ENCODE measurements around the gene UBTF. TPM values are rescaled to one million over a fixed set of nuclear protein-coding genes. Genes with fewer than 3 reads are reported as not detected.

UBTF gene, protein sequence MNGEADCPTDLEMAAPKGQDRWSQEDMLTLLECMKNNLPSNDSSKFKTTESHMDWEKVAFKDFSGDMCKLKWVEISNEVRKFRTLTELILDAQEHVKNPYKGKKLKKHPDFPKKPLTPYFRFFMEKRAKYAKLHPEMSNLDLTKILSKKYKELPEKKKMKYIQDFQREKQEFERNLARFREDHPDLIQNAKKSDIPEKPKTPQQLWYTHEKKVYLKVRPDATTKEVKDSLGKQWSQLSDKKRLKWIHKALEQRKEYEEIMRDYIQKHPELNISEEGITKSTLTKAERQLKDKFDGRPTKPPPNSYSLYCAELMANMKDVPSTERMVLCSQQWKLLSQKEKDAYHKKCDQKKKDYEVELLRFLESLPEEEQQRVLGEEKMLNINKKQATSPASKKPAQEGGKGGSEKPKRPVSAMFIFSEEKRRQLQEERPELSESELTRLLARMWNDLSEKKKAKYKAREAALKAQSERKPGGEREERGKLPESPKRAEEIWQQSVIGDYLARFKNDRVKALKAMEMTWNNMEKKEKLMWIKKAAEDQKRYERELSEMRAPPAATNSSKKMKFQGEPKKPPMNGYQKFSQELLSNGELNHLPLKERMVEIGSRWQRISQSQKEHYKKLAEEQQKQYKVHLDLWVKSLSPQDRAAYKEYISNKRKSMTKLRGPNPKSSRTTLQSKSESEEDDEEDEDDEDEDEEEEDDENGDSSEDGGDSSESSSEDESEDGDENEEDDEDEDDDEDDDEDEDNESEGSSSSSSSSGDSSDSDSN
- 22.9 and 36.1 TPM in 2 replicates for total RNA-seq

DNA sequence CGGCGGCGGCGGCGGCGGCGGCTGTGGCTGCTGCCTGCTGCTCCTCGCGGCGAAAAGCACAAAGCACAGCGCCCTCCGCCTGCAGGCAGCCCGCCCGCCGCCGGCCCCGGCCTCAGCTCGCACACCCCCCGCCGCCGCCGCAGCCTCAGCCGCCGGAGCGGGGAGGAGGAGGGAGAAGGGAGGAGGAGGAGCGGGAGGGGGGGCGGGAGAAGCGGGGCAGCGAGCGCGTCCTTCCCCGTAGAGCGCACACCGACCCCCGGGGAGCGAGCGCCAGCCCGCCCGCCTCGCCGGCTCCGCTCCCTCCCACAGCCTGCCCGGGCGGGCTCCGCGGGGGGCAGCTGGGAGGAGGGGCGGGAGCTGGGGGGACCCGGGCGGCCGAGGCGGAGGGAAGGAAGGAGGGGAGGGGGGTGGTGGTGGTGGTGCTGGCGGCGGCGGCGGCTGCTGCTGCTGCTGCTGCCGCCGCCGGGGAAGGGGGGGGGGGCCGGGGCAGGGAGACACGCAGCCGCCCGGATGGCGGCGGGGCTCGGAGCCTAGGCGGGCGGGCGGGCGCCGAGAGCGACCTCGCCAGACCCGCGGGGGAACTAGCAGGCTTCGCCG lies at the start of gene UBTF:
Gene UBTF, minus strand, starts transcription at position 60 of the 597 bp plus-strand sequence. CDS start 1,446 bp downstream, outside the sequence.
- Histone ChIP-seq H3K36me3 (ENCODE audit: control insufficient read depth, insufficient read depth, low read length) (peaks cover 23% of the 10 kb centered on the region), H3K4me3 (ENCODE audit: low read depth, low read length) (peak within 1 kb of the TSS; percentile 84), H3K27me3 (ENCODE audit: control insufficient read depth, insufficient read depth, low read length) (no peaks in the 10 kb centered on the region)
- no peak for DNase-seq (ENCODE audit: low read depth)
- no peak for FAIRE-seq
- TF ChIP-seq, protein P1, sequence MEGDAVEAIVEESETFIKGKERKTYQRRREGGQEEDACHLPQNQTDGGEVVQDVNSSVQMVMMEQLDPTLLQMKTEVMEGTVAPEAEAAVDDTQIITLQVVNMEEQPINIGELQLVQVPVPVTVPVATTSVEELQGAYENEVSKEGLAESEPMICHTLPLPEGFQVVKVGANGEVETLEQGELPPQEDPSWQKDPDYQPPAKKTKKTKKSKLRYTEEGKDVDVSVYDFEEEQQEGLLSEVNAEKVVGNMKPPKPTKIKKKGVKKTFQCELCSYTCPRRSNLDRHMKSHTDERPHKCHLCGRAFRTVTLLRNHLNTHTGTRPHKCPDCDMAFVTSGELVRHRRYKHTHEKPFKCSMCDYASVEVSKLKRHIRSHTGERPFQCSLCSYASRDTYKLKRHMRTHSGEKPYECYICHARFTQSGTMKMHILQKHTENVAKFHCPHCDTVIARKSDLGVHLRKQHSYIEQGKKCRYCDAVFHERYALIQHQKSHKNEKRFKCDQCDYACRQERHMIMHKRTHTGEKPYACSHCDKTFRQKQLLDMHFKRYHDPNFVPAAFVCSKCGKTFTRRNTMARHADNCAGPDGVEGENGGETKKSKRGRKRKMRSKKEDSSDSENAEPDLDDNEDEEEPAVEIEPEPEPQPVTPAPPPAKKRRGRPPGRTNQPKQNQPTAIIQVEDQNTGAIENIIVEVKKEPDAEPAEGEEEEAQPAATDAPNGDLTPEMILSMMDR (IDR thresholded peaks at IDR 0.05; ENCODE audit: insufficient read depth, low read length, severe bottlenecking): no peak

DNA sequence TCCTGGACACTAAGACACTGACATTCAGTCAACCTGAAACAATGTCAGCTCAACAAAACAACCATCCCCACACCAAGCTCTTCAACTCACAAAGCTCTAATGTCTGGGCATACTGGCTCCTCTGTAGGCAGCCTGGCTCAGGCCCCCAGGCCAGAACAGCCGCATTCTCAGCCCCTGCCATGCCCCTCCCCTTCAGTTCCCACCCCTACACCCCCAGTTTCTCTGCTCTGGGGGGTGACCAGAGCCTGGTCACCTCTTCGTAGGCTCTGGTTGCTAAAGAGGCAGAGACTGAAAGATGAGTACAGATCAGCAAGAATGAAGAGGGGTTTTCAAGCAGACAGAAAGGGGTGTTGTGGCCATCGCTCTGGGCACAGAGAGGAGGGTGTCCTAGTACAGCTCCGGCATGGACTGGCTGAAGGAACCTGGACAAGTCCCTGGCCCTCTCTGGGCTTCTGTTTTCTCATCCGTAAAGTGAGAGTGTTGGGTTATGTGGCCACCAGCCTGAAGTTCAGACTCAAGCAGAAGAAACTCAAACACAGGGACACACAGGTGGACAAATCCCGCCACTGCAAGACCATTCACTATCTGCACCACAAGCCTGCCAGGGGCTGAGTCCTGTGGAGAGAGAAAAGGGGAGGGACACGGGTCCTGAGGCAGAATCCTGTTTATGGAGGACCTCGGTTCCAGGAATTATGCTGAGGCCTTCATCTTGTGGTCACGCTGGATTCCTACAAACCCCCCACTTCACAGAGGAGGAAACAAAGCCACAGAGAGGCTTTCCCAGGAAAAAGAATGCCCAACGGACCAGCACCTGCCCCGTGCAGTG lies 49.4 kb upstream of the UBTF start:
- H3K27me3 ChIP-seq (ENCODE audit: control insufficient read depth, insufficient read depth, low read length): peaks cover 7% of the 10 kb centered on the region
- DNase-seq (ENCODE audit: low read depth) (no peak), FAIRE-seq (no peak)
- TF ChIP-seq, protein P1 (IDR thresholded peaks at IDR 0.05; ENCODE audit: insufficient read depth, low read length, severe bottlenecking): no peak
- no peak overlapping the region for H3K4me3 ChIP-seq (ENCODE audit: low read depth, low read length)
- no peaks in the 10 kb centered on the region for H3K36me3 ChIP-seq (ENCODE audit: control insufficient read depth, insufficient read depth, low read length)

DNA sequence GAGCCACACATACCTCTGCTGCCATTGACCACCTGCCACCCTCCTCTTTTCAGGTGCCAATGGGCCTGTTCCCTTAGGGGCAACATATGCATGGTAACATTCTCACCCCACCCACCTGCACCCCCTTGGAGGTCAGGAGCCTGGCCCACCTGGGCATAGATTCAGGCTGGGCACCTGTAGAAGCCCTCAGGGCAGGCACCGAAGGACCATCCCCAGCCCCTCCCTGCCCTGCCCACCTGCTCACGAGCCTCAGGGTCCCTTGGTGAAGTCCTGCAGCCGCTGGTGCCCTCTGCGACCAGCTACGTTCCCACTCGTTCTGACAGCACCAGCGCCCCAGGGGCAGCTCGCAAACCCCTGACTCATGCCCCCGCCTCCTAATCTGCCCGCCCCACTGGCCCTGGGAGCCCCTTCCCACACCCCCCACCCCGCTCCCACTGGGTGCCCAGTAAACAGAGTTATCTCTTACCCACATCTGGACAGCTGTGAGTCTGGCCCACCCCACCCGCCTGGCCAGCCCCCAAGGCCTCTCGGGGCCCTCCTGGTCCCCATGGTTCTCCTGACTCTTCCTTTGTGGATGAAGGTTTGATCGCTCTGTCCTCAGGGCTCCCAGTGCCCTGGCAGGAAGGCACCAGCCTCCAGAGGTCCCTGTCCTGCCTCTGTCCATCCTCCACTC lies 48.5 kb upstream of the UBTF start, which contains the start of gene SLC4A1:
Gene SLC4A1, minus strand, starts transcription at position 318 of the 673 bp plus-strand sequence. CDS start 5,269 bp downstream, outside the sequence.
- peaks cover 7% of the 10 kb centered on the region for H3K27me3 ChIP-seq (ENCODE audit: control insufficient read depth, insufficient read depth, low read length)
- no peak for DNase-seq (ENCODE audit: low read depth)
- FAIRE-seq: no peak
- TF ChIP-seq, protein P1 (IDR thresholded peaks at IDR 0.05; ENCODE audit: insufficient read depth, low read length, severe bottlenecking): no peak
- H3K4me3 ChIP-seq (ENCODE audit: low read depth, low read length): no peak within 1 kb of the TSS
- no peaks in the 10 kb centered on the region for H3K36me3 ChIP-seq (ENCODE audit: control insufficient read depth, insufficient read depth, low read length)

DNA sequence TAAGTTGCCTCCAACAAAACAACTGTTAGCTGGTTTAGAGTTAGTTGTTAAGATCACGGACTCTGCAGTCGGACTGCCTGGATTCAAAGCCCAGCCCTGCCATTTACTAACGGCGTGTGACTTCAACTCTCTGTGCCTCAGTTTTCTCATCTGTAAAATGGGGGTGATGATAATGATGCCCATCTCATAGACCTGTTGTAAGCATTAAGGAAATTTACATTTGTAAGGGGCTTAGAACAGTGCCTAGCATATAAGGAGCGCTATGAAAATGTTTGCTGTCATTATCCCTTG lies 47.6 kb upstream of the UBTF start:
- Histone ChIP-seq H3K4me3 (ENCODE audit: low read depth, low read length) (no peak overlapping the region), H3K36me3 (ENCODE audit: control insufficient read depth, insufficient read depth, low read length) (no peaks in the 10 kb centered on the region), H3K27me3 (ENCODE audit: control insufficient read depth, insufficient read depth, low read length) (peaks cover 5% of the 10 kb centered on the region)
- TF ChIP-seq, protein P1 (IDR thresholded peaks at IDR 0.05; ENCODE audit: insufficient read depth, low read length, severe bottlenecking): no peak
- FAIRE-seq (no peak), DNase-seq (ENCODE audit: low read depth) (no peak)

All from bronchial epithelial cell (primary cell).